LNCaP clone FGC (cell line): ENCODE results near the gene DENND6B.

Experiments
- DNase-seq: peaks from one replicate; pipeline ENCODE4 v3.0.0-alpha.2; 2011; ENCODE audit warnings: low read depth
- H3K4me3 ChIP-seq: 2 replicates; pipeline ENCODE4 v1.5.1; 2011; ENCODE audit warnings: mild to moderate bottlenecking, low read depth, low read length, control low read depth
- CTCF ChIP-seq: IDR thresholded peaks from 2 replicates; pipeline ENCODE4 v1.5.1; 2012; ENCODE audit warnings: mild to moderate bottlenecking; ENCODE audit not compliant: control insufficient read depth, insufficient read depth; ENCODE audit errors: extremely low read depth

The DENND6B gene

GRCh38 chr22:50302564-50302963 lies 24.2 kb downstream of the DENND6B start:
- no peak overlapping the region for H3K4me3 ChIP-seq
- DNase-seq, result no peak
- no peak for TF ChIP-seq CTCF

- H3K4me3 ChIP-seq, result no peak overlapping the region
- DNase-seq, result no peak
- TF ChIP-seq CTCF, result no peak
Measured at GRCh38 chr22:50302041-50302541, 24.7 kb downstream of the DENND6B start.

- no peak overlapping the region for H3K4me3 ChIP-seq
- no peak for TF ChIP-seq CTCF
- DNase-seq, result no peak
Measured at GRCh38 chr22:50301581-50301991, 25.2 kb downstream of the DENND6B start.

- no peak overlapping the region for H3K4me3 ChIP-seq
- no peak for DNase-seq
- no peak for TF ChIP-seq CTCF
Measured at GRCh38 chr22:50300620-50301257, 26.1 kb downstream of the DENND6B start.

- TF ChIP-seq CTCF, result no peak
- no peak overlapping the region for H3K4me3 ChIP-seq
- DNase-seq, result no peak
Measured at GRCh38 chr22:50299785-50300619, 26.8 kb downstream of the DENND6B start.

- no peak for TF ChIP-seq CTCF
- DNase-seq, result no peak
- no peak overlapping the region for H3K4me3 ChIP-seq
Measured at GRCh38 chr22:50298937-50299784, 27.7 kb downstream of the DENND6B start.
